AG09309 (cell line): ENCODE data around the gene NUMB.

Experiments used
- DNase-seq: peaks from one replicate; pipeline ENCODE4 v3.0.0-alpha.2; 2010; ENCODE audit warnings: low read depth
- H3K4me3 ChIP-seq: 2 replicates; pipeline ENCODE4 v1.5.1; 2011; ENCODE audit warnings: mild to moderate bottlenecking, low read depth, low read length, moderate library complexity; ENCODE audit not compliant: control insufficient read depth
- CTCF ChIP-seq: IDR thresholded peaks from 2 replicates; pipeline ENCODE4 v1.5.1; 2011; ENCODE audit warnings: mild to moderate bottlenecking, low read depth, low read length, inconsistent platforms; ENCODE audit not compliant: insufficient read depth, control insufficient read depth; ENCODE audit errors: missing control alignments

NUMB gene

GRCh38 chr14:73443758-73444157 lies 14.6 kb downstream of the NUMB start:
- no peak for DNase-seq
- H3K4me3 ChIP-seq: no peak overlapping the region
- no peak for TF ChIP-seq CTCF

- no peak for DNase-seq
- no peak overlapping the region for H3K4me3 ChIP-seq
- TF ChIP-seq CTCF: no peak
Observed at GRCh38 chr14:73441286-73441685, 17.1 kb downstream of the NUMB start.

- DNase-seq: no peak
Observed at GRCh38 chr14:73438993-73439392, 19.4 kb downstream of the NUMB start.

GRCh38 chr14:73437206-73437605 lies 21.1 kb downstream of the NUMB start:
- no peak overlapping the region for H3K4me3 ChIP-seq
- no peak for TF ChIP-seq CTCF
- no peak for DNase-seq

More at GRCh38 chr14:73438993-73439392, 19.4 kb downstream of the NUMB start:
- no peak overlapping the region for H3K4me3 ChIP-seq
- TF ChIP-seq CTCF: no peak

GRCh38 chr14:73432124-73432523 lies 26.2 kb downstream of the NUMB start:
- no peak for DNase-seq
- H3K4me3 ChIP-seq: no peak overlapping the region
- no peak for TF ChIP-seq CTCF

- TF ChIP-seq CTCF: no peak
- H3K4me3 ChIP-seq: no peak overlapping the region
- DNase-seq: no peak
Observed at GRCh38 chr14:73428353-73428824, 30.0 kb downstream of the NUMB start.
